Suprapubic skin (tissue), 4 donors: ENCODE measurements around the gene SFSWAP. TPM values are rescaled to one million over a fixed set of nuclear protein-coding genes. Genes with fewer than 3 reads are reported as not detected.
A peak's percentile ranks its signal among the peaks of the same experiment; 100 is the strongest.

ENCODE experiments used
- DNase-seq, 2 donors: peaks; one replicate each; pipeline ENCODE4 v3.0.0-alpha.2; 2019; ENCODE audit warnings: low spot score in 2 of 2
- H3K27ac ChIP-seq: fragments of 200-600 bp; sonication (generic); one replicate; pipeline ENCODE4 v1.5.1; 2019
- H3K27me3 ChIP-seq: fragments of 200-600 bp; sonication (generic); one replicate; pipeline ENCODE4 v1.5.1; 2019
- H3K36me3 ChIP-seq: fragments of 200-600 bp; sonication (generic); one replicate; pipeline ENCODE4 v1.5.1; 2019
- H3K4me1 ChIP-seq: fragments of 200-600 bp; sonication (generic); one replicate; pipeline ENCODE4 v1.5.1; 2019
- H3K4me3 ChIP-seq: fragments of 200-600 bp; sonication (generic); one replicate; pipeline ENCODE4 v1.5.1; 2019; ENCODE audit warnings: mild to moderate bottlenecking
- H3K9me3 ChIP-seq: fragments of 200-600 bp; sonication (generic); one replicate; pipeline ENCODE4 v1.5.1; 2019
- CTCF ChIP-seq, 2 donors: fragments of 200-600 bp in 1 of 2; fragments of 450-650 bp in 1 of 2; sonication (generic) in 1 of 2; IDR thresholded peaks; one replicate each; pipeline ENCODE4 v1.5.1; 2016 to 2019; ENCODE audit warnings: antibody characterized with exemption in 2 of 2, mild to moderate bottlenecking in 1 of 2, moderate library complexity in 1 of 2
- EP300 ChIP-seq: sonication (generic); formaldehyde crosslinking; IDR thresholded peaks from one replicate; pipeline ENCODE4 v1.6.1; 2017; ENCODE audit warnings: antibody characterized with exemption
- POLR2A ChIP-seq, 2 donors: fragments of 450-650 bp; IDR thresholded peaks; one replicate each; pipeline ENCODE4 v1.6.1; 2017; ENCODE audit warnings: antibody characterized with exemption in 2 of 2, mild to moderate bottlenecking in 2 of 2, moderate library complexity in 2 of 2
- POLR2AphosphoS5 ChIP-seq, 3 donors: sonication (generic); formaldehyde crosslinking; IDR thresholded peaks; one replicate each; pipeline ENCODE4 v1.6.1; 2017; ENCODE audit warnings: antibody characterized with exemption in 3 of 3
- WGBS: methylation state at CpG from one replicate; pipeline ENCODE4 v1.1.5; 2018; 5-methylcytosine and 5-hydroxymethylcytosine counted together
- total RNA-seq, 4 donors: library from RNA; depleted of rRNA; stranded (reverse); fragments of >200 nt; gene quantifications; one replicate each; pipeline ENCODE4 v1.1.0, GENCODE V29; 2016

The SFSWAP gene
- total RNA-seq, 4 donors from 2014 or later, result 41.3 to 107 (median 49.9) TPM

GRCh38 chr12:131687346-131688125 is 23.4 kb upstream of the SFSWAP start:
- 92% methylated on average over 11 of the region's 15 CpGs for WGBS
- Histone ChIP-seq H3K27ac (no peak overlapping the region), H3K4me3 (no peak overlapping the region), H3K9me3 (no peaks in the 10 kb centered on the region), H3K4me1 (peaks cover 2% of the 10 kb centered on the region), H3K27me3 (peaks cover 3% of the 10 kb centered on the region), H3K36me3 (no peaks in the 10 kb centered on the region)
- DNase-seq, result peak in 1 of 2 donors; percentile 70
- TF ChIP-seq POLR2A (IDR thresholded peaks at IDR 0.05), result no peak
- no peak for TF ChIP-seq EP300
- no peak for TF ChIP-seq CTCF (IDR thresholded peaks at IDR 0.05)
- no peak for TF ChIP-seq POLR2AphosphoS5 (IDR thresholded peaks at IDR 0.05)

- Histone ChIP-seq H3K4me1 (no peaks in the 10 kb centered on the region), H3K36me3 (no peaks in the 10 kb centered on the region), H3K27me3 (peaks cover 11% of the 10 kb centered on the region), H3K27ac (no peak overlapping the region), H3K9me3 (no peaks in the 10 kb centered on the region), H3K4me3 (no peak overlapping the region)
- no peak for DNase-seq
- TF ChIP-seq CTCF (IDR thresholded peaks at IDR 0.05), result no peak
- no peak for TF ChIP-seq POLR2A (IDR thresholded peaks at IDR 0.05)
- no peak for TF ChIP-seq POLR2AphosphoS5 (IDR thresholded peaks at IDR 0.05)
- TF ChIP-seq EP300, result no peak
- WGBS, result 86% methylated on average over 3 of the region's 3 CpGs
These were observed 22.6 kb upstream of the SFSWAP start for GRCh38 chr12:131688131-131688844.

GRCh38 chr12:131688845-131689154 is 22.1 kb upstream of the SFSWAP start:
- H3K4me1 ChIP-seq, result no peaks in the 10 kb centered on the region
- no peaks in the 10 kb centered on the region for H3K9me3 ChIP-seq
- no peak overlapping the region for H3K4me3 ChIP-seq
- peaks cover 15% of the 10 kb centered on the region for H3K27me3 ChIP-seq
- WGBS, result 96% methylated on average over 3 of the region's 3 CpGs
- no peaks in the 10 kb centered on the region for H3K36me3 ChIP-seq
- no peak for TF ChIP-seq EP300
- no peak for TF ChIP-seq POLR2A (IDR thresholded peaks at IDR 0.05)
- TF ChIP-seq POLR2AphosphoS5 (IDR thresholded peaks at IDR 0.05), result no peak
- TF ChIP-seq CTCF (IDR thresholded peaks at IDR 0.05), result no peak
- no peak overlapping the region for H3K27ac ChIP-seq
- DNase-seq, result no peak

GRCh38 chr12:131690320-131690719 is 20.6 kb upstream of the SFSWAP start:
- no peaks in the 10 kb centered on the region for H3K4me1 ChIP-seq
- DNase-seq, result peak in 1 of 2 donors; percentile 24
- no peaks in the 10 kb centered on the region for H3K36me3 ChIP-seq
- no peak overlapping the region for H3K4me3 ChIP-seq
- H3K27me3 ChIP-seq, result peaks cover 23% of the 10 kb centered on the region
- no peak overlapping the region for H3K27ac ChIP-seq
- WGBS, result 81% methylated on average over 10 of the region's 10 CpGs
- no peaks in the 10 kb centered on the region for H3K9me3 ChIP-seq
- TF ChIP-seq CTCF (IDR thresholded peaks at IDR 0.05) (no peak), POLR2AphosphoS5 (IDR thresholded peaks at IDR 0.05) (no peak), POLR2A (IDR thresholded peaks at IDR 0.05) (no peak), EP300 (no peak)

- no peak overlapping the region for H3K27ac ChIP-seq
- H3K27me3 ChIP-seq, result peaks cover 34% of the 10 kb centered on the region
These were observed 18.5 kb upstream of the SFSWAP start for GRCh38 chr12:131692431-131692830.

More at GRCh38 chr12:131692431-131692830, 18.5 kb upstream of the SFSWAP start:
- H3K9me3 ChIP-seq, result no peaks in the 10 kb centered on the region
- no peak overlapping the region for H3K4me3 ChIP-seq
- H3K36me3 ChIP-seq, result no peaks in the 10 kb centered on the region
- no peaks in the 10 kb centered on the region for H3K4me1 ChIP-seq
- TF ChIP-seq POLR2A (IDR thresholded peaks at IDR 0.05), result no peak
- no peak for TF ChIP-seq EP300
- no peak for TF ChIP-seq POLR2AphosphoS5 (IDR thresholded peaks at IDR 0.05)
- TF ChIP-seq CTCF (IDR thresholded peaks at IDR 0.05), result no peak
- DNase-seq, result peak in 1 of 2 donors; percentile 65
- 93% methylated on average over 17 of the region's 19 CpGs for WGBS
